ENCODE data around the gene CDX1.
A peak's percentile ranks its signal among the peaks of the same experiment; 100 is the strongest.

Gene CDX1

DNA sequence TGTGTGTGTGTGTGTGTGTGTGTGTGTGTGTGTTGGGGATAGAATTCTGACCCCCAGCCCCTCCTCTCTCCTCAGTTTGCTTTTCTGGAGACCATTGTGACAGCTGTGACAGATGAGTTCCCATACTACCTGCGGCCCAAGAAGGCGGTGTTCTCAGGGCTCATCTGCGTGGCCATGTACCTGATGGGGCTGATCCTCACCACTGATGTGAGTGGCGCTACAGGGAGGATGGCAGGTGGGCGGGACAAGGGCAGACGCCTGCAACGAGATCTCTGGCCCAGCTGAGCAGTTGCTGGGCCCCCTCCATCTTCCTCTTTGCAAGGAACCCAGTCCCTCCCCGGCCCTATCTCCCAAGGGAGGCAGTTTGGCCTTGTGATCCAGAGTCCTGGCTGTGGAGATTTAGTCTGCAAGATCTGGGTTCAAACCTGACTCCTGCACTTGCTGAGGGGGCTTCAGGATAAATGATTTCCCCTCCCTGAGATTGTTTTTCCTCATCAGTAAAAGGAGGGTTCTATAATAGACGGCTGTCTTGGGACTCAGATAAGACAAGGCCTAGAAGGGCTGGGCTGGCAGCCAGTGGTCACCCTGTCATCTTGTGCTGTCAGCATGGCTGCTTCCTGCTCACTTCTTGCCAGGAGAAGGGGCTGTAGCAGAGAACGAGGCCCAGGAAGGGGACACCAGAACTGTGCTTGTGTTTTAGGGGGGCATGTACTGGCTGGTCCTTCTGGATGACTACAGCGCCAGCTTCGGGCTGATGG lies 37.4 kb downstream of the CDX1 start:
- TF ChIP-seq, protein P1, sequence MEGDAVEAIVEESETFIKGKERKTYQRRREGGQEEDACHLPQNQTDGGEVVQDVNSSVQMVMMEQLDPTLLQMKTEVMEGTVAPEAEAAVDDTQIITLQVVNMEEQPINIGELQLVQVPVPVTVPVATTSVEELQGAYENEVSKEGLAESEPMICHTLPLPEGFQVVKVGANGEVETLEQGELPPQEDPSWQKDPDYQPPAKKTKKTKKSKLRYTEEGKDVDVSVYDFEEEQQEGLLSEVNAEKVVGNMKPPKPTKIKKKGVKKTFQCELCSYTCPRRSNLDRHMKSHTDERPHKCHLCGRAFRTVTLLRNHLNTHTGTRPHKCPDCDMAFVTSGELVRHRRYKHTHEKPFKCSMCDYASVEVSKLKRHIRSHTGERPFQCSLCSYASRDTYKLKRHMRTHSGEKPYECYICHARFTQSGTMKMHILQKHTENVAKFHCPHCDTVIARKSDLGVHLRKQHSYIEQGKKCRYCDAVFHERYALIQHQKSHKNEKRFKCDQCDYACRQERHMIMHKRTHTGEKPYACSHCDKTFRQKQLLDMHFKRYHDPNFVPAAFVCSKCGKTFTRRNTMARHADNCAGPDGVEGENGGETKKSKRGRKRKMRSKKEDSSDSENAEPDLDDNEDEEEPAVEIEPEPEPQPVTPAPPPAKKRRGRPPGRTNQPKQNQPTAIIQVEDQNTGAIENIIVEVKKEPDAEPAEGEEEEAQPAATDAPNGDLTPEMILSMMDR (IDR thresholded peaks at IDR 0.05; ENCODE audit: low read depth, low read length), result no peak
- H3K4me3 ChIP-seq (replicated peaks in 1 of 2; ENCODE audit: low read depth in 2 of 2, low read length in 2 of 2), result no peak overlapping the region
- DNase-seq (ENCODE audit: low read depth in 2 of 2), result no peak

DNA sequence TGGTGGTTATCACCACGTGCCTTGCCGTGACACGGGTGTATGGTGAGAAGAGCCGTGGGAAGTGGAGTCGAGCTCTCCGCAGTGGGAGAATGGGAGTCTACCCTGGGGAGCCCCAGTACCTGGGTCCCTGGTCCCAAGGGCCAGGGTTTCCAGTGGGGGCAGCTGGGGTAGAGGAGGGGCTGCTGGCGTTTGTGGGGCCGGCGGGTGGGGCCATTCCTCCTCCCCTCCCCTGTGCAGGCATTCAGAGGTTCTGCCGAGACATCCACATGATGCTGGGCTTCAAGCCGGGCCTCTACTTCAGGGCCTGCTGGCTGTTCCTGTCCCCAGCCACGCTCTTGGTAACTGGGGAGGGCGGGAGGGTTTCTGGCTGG lies 38.0 kb downstream of the CDX1 start:
- no peak overlapping the region for H3K4me3 ChIP-seq (replicated peaks in 1 of 2; ENCODE audit: low read depth in 2 of 2, low read length in 2 of 2)
- TF ChIP-seq, protein P1 (IDR thresholded peaks at IDR 0.05; ENCODE audit: low read depth, low read length), result no peak
- no peak for DNase-seq (ENCODE audit: low read depth in 2 of 2)

DNA sequence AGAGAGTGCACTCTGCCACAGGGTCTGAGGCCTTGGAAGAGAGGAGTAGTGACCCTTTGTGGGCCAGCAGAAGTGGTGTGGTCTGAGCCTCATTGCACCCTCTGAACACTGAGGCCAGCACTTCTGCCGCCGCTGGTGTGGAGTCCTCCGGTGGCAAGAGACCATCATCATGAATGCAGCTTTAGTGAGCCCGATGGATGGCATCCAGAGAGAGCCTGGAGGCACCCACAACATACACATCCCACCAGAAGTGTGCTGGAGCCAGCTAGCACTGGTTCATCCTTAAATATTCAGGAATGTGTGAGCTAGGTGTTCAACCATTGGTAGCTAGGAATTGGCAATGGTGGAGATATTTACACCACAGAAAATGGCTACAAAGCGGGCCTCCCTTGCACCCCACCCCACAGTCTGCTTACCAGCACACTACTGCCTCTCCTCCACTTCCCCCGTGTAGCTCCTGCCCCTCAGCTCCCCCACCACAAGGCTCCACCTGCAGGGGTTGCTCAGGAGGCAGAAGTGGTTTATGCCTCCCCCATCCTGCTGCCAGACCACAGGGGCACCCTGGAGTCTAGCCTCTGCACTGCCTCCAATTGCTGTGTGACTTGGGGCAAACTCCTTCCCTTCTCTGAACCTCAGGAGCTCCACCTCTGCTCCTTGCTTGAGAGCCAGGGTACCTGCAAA lies 39.7 kb downstream of the CDX1 start:
- TF ChIP-seq, protein P1 (IDR thresholded peaks at IDR 0.05; ENCODE audit: low read depth, low read length), result no peak
- no peak overlapping the region for H3K4me3 ChIP-seq (replicated peaks in 1 of 2; ENCODE audit: low read depth in 2 of 2, low read length in 2 of 2)
- no peak for DNase-seq (ENCODE audit: low read depth in 2 of 2)

DNA sequence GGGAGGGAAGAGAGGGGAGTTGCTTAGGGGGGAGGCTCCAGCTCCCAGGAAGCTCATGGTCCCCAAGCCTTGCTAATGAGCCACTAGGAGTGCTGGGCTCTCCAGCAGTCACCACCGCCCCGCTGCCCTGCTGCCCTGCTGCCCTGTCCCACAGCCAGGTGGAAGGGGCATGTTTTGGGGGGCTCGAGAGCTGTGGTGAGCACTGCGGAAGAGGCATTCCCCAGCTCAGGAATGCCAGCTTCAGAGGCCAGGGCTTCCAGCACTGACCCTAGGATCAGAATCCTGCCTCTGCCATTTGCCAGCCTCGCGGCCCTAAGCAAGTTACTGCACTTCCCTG lies 40.2 kb downstream of the CDX1 start:
- DNase-seq (ENCODE audit: low read depth in 2 of 2), result no peak
- TF ChIP-seq, protein P1 (IDR thresholded peaks at IDR 0.05; ENCODE audit: low read depth, low read length), result no peak

DNA sequence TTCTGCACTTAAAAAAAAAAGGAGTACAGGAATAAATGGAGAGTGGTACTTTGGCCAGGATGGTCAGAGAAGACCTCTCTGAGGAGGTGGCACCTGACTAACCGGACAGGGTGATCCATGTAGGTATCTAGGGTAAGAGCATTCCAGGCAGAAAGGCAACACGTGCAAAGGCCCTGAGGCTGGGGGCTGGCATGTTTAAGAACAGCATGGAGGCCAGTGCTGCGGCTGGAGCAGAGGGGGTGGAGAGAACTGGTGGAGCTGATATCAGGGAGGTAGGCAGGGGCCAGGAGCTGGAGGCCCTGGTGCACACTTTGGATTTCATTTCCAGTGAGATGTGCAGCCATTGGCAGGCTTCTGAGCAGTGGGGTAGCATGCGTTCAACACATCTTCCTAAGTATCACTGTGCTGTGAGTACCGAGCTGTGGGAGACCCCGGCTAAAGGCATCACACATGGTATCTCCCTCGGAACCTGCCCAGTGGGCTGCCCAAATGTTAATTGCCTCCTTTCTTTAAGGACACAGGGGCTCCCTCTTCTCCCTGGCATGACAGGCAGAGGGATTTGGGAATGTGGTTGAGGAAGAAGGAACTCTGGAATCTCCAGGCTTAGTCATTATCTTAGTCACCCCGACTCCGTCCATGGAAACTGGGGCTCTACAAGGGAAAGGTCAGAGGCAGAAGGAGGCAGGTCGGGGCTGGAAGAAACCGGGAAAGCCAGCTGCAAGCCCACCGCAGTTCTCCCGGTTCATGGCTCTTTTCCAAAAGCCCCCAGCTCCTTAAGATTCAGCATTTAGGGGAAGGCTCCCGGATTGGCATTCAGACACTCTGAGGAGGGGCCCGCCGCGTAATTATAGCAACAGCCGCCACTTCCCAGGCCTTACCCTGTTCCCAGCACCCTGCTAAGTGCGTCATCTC lies 41.9 kb downstream of the CDX1 start:
- peak; percentile 12 to 21 for DNase-seq (ENCODE audit: low read depth in 2 of 2)
- TF ChIP-seq, protein P1 (IDR thresholded peaks at IDR 0.05; ENCODE audit: low read depth, low read length), result no peak
- H3K4me3 ChIP-seq (replicated peaks in 1 of 2; ENCODE audit: low read depth in 2 of 2, low read length in 2 of 2), result no peak overlapping the region

More for the DNA sequence above, 40.2 kb downstream of the CDX1 start:
- H3K4me3 ChIP-seq (replicated peaks in 1 of 2; ENCODE audit: low read depth in 2 of 2, low read length in 2 of 2), result no peak overlapping the region

DNA sequence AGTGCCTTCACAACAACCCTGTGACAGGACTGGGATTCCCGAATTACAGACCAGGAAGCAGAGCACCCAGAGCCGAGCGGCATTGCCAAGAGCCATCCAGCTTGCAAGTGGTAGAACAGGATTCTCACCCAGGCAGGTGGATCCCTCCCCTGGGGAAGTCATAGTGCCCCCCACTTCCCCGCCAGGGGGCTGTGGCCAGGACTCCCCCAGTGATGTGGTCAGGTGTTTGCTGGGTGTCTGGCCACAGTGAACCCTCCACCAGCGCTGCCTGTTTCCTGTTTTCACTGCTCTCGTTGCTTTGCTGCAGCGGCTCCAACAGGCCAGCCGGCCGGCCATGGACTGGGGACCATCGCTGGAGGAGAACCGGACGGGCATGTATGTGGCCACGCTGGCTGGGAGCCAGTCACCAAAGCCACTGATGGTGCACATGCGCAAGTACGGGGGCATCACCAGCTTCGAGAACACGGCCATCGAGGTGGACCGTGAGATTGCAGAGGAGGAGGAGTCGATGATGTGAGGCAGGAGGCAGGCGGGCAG lies 42.6 kb downstream of the CDX1 start:
- DNase-seq (ENCODE audit: low read depth in 2 of 2), result peak; percentile 56 to 66
- no peak overlapping the region for H3K4me3 ChIP-seq (replicated peaks in 1 of 2; ENCODE audit: low read depth in 2 of 2, low read length in 2 of 2)
- TF ChIP-seq, protein P1 (IDR thresholded peaks at IDR 0.05; ENCODE audit: low read depth, low read length), result no peak
